ENCODE data around the gene IRF9. TPM values are rescaled to one million over a fixed set of nuclear protein-coding genes. Genes with fewer than 3 reads are reported as not detected.

The IRF9 gene
- total RNA-seq, 2 donors from 2014 or later, result 74.8 to 86.1 TPM

DNA sequence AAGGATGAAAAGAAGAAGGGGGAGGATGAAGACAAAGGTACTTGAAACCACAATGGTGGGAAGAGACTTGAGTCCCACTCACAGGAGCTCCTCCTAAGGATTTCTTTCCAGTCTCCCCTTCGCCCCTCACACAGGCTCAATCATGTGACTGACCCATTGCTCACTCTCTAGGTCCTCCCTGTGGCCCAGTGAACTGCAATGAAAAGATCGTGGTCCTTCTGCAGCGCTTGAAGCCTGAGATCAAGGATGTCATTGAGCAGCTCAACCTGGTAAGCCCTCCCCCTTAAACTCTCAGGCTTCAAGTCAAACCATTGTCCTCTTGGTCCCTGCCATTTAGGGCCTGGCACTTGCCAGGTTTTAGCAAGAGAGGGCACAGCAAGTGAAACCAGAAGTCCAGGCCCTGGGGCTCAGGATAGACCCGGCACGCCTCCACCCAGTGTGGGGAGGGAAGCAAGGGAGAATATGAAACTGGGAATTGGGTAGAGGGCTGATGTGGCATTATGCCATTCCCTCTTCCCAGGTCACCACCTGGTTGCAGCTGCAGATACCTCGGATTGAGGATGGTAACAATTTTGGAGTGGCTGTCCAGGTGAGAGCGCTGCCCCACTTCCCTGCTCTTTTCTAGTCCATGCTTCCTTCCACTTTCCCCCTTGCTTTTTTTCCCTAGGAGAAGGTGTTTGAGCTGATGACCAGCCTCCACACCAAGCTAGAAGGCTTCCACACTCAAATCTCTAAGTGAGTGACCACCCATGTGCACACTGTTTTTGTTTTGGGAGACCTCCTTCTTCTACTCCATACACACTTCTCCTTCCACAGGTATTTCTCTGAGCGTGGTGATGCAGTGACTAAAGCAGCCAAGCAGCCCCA lies 23.3 kb upstream of the IRF9 start:
- H3K4me3 ChIP-seq, result no peak overlapping the region
- no peaks in the 10 kb centered on the region for H3K27me3 ChIP-seq (replicated peaks; ENCODE audit: insufficient read depth)
- H3K4me1 ChIP-seq (ENCODE audit: control insufficient read depth in 1 of 2, low read depth in 2 of 2), result peaks cover 17 to 36% of the 10 kb centered on the region in 2 donors
- TF ChIP-seq, protein P1, sequence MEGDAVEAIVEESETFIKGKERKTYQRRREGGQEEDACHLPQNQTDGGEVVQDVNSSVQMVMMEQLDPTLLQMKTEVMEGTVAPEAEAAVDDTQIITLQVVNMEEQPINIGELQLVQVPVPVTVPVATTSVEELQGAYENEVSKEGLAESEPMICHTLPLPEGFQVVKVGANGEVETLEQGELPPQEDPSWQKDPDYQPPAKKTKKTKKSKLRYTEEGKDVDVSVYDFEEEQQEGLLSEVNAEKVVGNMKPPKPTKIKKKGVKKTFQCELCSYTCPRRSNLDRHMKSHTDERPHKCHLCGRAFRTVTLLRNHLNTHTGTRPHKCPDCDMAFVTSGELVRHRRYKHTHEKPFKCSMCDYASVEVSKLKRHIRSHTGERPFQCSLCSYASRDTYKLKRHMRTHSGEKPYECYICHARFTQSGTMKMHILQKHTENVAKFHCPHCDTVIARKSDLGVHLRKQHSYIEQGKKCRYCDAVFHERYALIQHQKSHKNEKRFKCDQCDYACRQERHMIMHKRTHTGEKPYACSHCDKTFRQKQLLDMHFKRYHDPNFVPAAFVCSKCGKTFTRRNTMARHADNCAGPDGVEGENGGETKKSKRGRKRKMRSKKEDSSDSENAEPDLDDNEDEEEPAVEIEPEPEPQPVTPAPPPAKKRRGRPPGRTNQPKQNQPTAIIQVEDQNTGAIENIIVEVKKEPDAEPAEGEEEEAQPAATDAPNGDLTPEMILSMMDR (IDR thresholded peaks at IDR 0.05), result no peak
- DNase-seq (ENCODE audit: low spot score) (no peak), ATAC-seq (ENCODE audit: insufficient number of reproducible peaks, low FRiP score, low read depth) (no peak)
- H3K9me3 ChIP-seq, result no peaks in the 10 kb centered on the region
- H3K36me3 ChIP-seq, result peaks cover 13% of the 10 kb centered on the region
- no peak overlapping the region for H3K27ac ChIP-seq

DNA sequence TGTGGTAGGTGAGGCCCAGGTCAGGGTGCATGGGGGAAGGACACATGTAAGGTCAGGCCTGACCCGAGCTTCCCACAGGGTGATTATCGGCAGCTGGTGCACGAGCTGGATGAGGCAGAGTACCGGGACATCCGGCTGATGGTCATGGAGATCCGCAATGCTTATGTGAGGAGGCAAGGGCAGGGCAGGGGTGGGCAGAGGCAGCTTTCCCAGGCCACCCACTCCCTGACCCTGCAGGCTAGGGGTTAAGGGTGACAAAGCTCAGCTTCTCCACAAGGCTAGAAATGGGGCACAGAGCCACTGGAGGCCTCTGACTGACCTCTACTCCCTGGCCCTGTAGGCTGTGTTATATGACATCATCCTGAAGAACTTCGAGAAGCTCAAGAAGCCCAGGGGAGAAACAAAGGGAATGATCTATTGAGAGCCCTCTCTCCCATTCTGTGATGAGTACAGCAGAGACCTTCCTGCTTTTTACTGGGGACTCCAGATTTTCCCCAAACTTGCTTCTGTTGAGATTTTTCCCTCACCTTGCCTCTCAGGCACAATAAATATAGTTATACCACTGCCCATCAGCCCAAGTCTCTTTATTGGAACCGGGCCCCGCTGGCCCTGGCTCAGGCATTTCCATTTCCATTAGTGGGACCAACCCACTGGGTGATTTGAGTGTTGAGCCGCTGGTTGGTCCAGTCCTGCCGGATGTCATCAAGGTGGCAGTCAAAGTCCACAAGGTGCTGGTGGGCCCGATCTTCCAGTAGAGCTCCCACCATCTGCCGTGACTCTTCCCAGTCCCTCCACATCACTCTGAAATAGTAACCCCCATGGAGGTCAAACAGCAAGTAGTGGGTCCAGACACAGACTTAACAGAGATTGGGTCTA lies 22.4 kb upstream of the IRF9 start:
- no peak overlapping the region for H3K27ac ChIP-seq
- TF ChIP-seq, protein P1 (IDR thresholded peaks at IDR 0.05), result no peak
- DNase-seq (ENCODE audit: low spot score) (no peak), ATAC-seq (ENCODE audit: insufficient number of reproducible peaks, low FRiP score, low read depth) (no peak)
- no peaks in the 10 kb centered on the region for H3K9me3 ChIP-seq
- H3K4me3 ChIP-seq, result no peak overlapping the region
- peaks cover 13% of the 10 kb centered on the region for H3K36me3 ChIP-seq
- H3K27me3 ChIP-seq (replicated peaks; ENCODE audit: insufficient read depth), result no peaks in the 10 kb centered on the region
- peaks cover 17 to 36% of the 10 kb centered on the region in 2 donors for H3K4me1 ChIP-seq (ENCODE audit: control insufficient read depth in 1 of 2, low read depth in 2 of 2)

DNA sequence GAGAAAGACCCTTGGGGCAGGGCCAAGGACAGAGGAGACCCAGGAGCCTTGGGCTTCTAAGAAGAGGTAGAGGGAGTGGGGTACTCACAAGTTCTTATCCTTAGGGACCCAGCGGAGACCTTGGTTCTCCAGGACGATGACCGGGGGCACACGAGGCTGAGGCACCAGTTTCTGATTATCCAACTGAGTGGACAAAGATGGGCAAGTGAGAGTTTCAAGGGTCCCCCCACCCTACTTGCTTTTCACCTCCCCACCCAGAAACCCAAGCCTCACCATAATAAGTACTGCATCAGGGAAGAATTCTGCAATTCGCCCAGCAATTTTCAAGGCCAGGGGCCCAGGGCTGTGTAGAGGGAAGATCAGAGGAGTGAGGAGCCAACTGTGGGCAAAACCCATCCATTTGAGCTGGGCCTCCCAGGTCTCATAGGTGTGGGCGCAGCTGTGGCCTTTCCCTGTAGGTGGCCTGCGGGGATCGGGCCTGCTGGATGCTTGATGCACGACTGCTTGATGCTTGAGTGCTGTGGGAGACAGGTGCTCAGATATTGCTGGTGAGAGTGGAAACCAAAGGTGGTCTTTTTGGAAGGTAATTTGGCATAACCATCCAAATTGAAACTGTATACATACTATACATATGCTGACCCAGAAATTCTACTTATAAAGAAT lies 21.7 kb upstream of the IRF9 start:
- TF ChIP-seq, protein P1 (IDR thresholded peaks at IDR 0.05), result no peak
- H3K27ac ChIP-seq, result no peak overlapping the region
- no peak for ATAC-seq (ENCODE audit: insufficient number of reproducible peaks, low FRiP score, low read depth)
- no peaks in the 10 kb centered on the region for H3K27me3 ChIP-seq (replicated peaks; ENCODE audit: insufficient read depth)
- no peak overlapping the region for H3K4me3 ChIP-seq
- H3K4me1 ChIP-seq (ENCODE audit: control insufficient read depth in 1 of 2, low read depth in 2 of 2), result peaks cover 17 to 36% of the 10 kb centered on the region in 2 donors
- H3K36me3 ChIP-seq, result peaks cover 13% of the 10 kb centered on the region
- no peaks in the 10 kb centered on the region for H3K9me3 ChIP-seq
- no peak for DNase-seq (ENCODE audit: low spot score)

DNA sequence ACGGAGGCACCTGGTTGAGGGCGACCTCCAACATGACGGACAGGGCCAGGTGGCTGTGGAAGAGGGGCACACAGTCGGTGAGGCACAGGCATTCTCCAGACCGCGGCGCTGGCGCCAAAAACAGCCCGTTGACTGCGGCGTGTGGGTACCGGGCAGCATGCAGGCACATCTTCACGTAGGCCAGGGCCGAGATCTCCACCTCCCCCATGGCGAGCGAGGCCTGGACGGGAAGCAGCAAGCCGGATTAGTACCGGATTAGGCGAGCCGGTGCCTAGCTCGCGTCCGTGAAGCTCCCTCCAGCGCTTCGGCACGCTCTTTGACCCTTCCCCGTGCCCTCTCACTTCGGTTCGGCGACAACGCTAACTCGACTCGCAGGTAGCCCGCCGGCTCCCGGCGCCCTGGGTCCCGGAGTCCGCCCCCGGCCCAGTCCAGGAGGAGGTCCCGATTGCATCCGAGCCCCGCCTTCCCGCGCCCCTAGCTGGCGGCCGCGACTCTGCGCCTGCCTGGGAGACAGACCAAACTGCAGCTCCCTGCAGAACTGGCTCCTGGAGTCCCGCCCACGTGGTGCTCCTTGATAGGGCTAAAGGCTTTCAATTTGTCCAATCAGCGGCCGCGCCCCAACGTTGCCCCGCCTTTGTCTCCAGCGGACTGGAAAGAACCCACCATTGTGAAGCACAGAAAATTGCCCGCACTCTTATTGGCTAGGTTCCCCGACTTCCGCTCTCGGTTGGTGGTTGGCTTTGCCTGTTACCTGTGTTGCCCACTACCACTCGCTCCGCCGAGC lies 19.8 kb upstream of the IRF9 start, which contains the start of gene EMC9:
TSS of gene EMC9 (minus strand) at position 495 of the 784 bp plus-strand sequence. CDS start at position 208, 287 bp downstream.
- H3K9me3 ChIP-seq, result no peaks in the 10 kb centered on the region
- TF ChIP-seq, protein P1 (IDR thresholded peaks at IDR 0.05), result peak; percentile 49
- DNase-seq (ENCODE audit: low spot score), result peak; percentile 100
- H3K36me3 ChIP-seq, result peaks cover 13% of the 10 kb centered on the region
- peaks cover 23 to 43% of the 10 kb centered on the region in 2 donors for H3K4me1 ChIP-seq (ENCODE audit: control insufficient read depth in 1 of 2, low read depth in 2 of 2)
- ATAC-seq (ENCODE audit: insufficient number of reproducible peaks, low FRiP score, low read depth), result peak; percentile 94
- H3K4me3 ChIP-seq, result peak within 1 kb of the TSS; percentile 85
- peak within 1 kb of the TSS; percentile 84 to 90 for H3K27ac ChIP-seq
- H3K27me3 ChIP-seq (replicated peaks; ENCODE audit: insufficient read depth), result no peaks in the 10 kb centered on the region

Measured in thoracic aorta (tissue), 2 donors.